Glutamatergic neuron (in vitro differentiated cells): Measurements from ENCODE around the gene EPB41L2. TPM values are rescaled to one million over a fixed set of nuclear protein-coding genes. Genes with fewer than 3 reads are reported as not detected.

Source experiments
- DNase-seq: peaks from one replicate; pipeline ENCODE4 v3.0.0; 2022
- H3K27ac Mint-ChIP-seq: one replicate; pipeline ENCODE4 v1.8.0; 2020; ENCODE audit warnings: mild to moderate bottlenecking, mixed read lengths, inconsistent platforms; ENCODE audit not compliant: unreplicated experiment
- H3K27me3 Mint-ChIP-seq: one replicate; pipeline ENCODE4 v1.8.0; 2020; ENCODE audit warnings: mild to moderate bottlenecking, moderate library complexity, mixed read lengths, inconsistent platforms; ENCODE audit not compliant: unreplicated experiment
- H3K36me3 Mint-ChIP-seq: one replicate; pipeline ENCODE4 v1.8.0; 2020; ENCODE audit warnings: mild to moderate bottlenecking, mixed read lengths, inconsistent platforms; ENCODE audit not compliant: unreplicated experiment
- H3K4me1 Mint-ChIP-seq: one replicate; pipeline ENCODE4 v1.8.0; 2020; ENCODE audit warnings: mild to moderate bottlenecking, low read depth, mixed read lengths, inconsistent platforms; ENCODE audit not compliant: unreplicated experiment
- H3K4me3 Mint-ChIP-seq: one replicate; pipeline ENCODE4 v1.8.0; 2020; ENCODE audit warnings: mild to moderate bottlenecking, mixed read lengths, inconsistent platforms; ENCODE audit not compliant: unreplicated experiment
- H3K9me3 Mint-ChIP-seq: one replicate; pipeline ENCODE4 v1.8.0; 2020; ENCODE audit warnings: mild to moderate bottlenecking, moderate library complexity, mixed read lengths, inconsistent platforms; ENCODE audit not compliant: unreplicated experiment
- CTCF ChIP-seq: fragments of 200-600 bp; sonication (generic); IDR thresholded peaks from one replicate; pipeline ENCODE4 v1.5.0; 2021; ENCODE audit not compliant: partially characterized antibody, unreplicated experiment
- total RNA-seq: library from RNA; stranded (reverse); fragmentation: NEBNext Ultra II Directional; extraction: Animal tissue kit (Norgen Biotek cat#: 25700); gene quantifications from one replicate; pipeline ENCODE4 v1.2.1, GENCODE V29; 2021; ENCODE audit not compliant: unreplicated experiment

EPB41L2 gene
- total RNA-seq, 1 donor from 2014 or later: 36.2 TPM

- H3K27me3 Mint-ChIP-seq: peaks cover 4% of the 10 kb centered on the region
- no peaks in the 10 kb centered on the region for H3K4me1 Mint-ChIP-seq
- no peak overlapping the region for H3K4me3 Mint-ChIP-seq
- no peaks in the 10 kb centered on the region for H3K36me3 Mint-ChIP-seq
- no peaks in the 10 kb centered on the region for H3K9me3 Mint-ChIP-seq
- no peak for TF ChIP-seq CTCF
- no peak for DNase-seq
- no peak overlapping the region for H3K27ac Mint-ChIP-seq
These were observed 233.6 kb downstream of the EPB41L2 start for GRCh38 chr6:130829333-130829910.

DNA sequence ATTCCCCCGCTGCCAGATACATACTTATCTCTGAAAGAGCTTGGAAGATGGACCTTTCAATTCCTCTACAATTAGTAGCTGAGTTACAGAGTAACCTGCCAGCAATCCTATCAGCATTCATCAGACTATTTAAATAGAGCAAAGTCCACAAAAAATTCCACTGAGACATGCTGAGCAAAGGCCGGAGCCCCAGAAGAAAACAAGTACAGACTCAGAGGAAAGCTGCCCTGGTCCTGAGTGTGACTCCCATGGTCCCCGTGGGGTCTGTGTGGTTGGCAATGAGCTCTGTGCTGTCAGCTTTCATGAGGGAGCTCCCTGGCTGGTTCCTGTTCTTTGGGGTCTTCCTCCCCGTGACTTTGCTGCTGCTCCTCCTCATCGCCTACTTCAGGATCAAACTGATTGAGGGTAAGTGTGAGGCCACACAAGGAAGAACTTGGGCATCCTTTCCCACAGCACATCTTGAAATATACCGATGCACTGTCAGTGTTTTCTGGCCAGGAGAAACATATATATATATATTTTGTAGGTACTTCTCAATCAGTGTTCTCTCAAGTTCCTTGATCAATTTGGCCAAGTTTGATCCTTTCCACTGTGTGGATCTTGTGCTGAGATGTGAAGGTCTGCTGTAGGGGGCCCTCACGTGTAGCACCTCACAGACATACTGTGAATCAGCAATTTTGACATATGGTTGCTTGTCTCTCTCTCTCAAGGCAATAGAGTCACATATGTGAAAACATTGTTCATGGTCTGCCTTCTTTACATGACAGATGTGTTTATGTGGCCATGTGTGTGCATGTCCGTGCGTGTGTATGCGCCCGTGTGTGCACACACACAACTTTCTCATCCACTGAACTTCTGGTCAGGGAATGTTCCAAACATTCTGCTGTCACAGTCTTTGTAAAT is 235.5 kb downstream of the EPB41L2 start, which contains the start of gene SMLR1:
Gene SMLR1 (plus strand): TSS at position 160 of the 903 bp plus-strand sequence. CDS start 8 bp downstream, at position 168.
- peaks cover 6% of the 10 kb centered on the region for H3K27me3 Mint-ChIP-seq
- H3K9me3 Mint-ChIP-seq: no peaks in the 10 kb centered on the region
- peak within 1 kb of the TSS; percentile 73 for H3K27ac Mint-ChIP-seq
- no peaks in the 10 kb centered on the region for H3K4me1 Mint-ChIP-seq
- no peak within 1 kb of the TSS for H3K4me3 Mint-ChIP-seq
- H3K36me3 Mint-ChIP-seq: no peaks in the 10 kb centered on the region
- no peak for TF ChIP-seq CTCF
- DNase-seq: no peak

DNA sequence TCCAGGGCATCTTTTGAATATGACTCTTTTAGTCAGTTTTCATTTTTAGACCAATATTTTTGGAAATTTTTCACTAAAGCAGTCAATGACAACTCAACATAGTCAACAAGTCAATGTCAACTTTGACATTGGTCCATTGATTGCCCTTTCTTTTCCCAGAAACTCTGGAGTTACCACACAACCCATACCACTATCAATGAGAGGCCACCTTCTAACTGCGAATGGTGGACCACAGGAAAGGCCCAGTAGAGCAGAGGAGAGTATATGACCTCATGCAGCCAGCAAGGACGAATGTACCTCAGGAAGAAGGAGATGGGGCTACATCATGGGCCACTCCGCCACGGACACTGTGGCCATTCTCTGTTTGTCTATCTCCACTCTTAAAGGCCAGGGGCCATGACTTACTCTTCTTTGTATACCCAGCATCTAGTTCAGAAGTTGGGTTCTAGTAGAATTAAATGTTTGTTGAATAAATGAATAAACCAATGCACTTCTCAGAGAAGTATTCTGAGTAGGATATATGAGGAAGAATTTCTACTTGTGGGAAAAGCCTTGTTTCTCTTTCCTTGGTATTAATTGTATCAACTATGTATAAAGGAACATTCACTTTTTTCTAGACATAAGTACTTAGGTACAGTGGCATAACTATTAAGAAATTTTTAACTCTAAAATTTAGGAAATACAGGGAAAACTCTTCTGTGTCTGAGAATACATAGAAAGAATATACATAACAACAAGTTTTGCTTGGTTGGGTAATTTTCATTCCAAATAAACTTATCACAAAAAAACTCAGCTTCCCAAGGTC is 236.4 kb downstream of the EPB41L2 start:
- Mint-ChIP-seq H3K27ac (no peak overlapping the region), H3K4me3 (no peak overlapping the region), H3K9me3 (no peaks in the 10 kb centered on the region), H3K27me3 (peaks cover 6% of the 10 kb centered on the region), H3K36me3 (no peaks in the 10 kb centered on the region), H3K4me1 (no peaks in the 10 kb centered on the region)
- TF ChIP-seq CTCF: no peak
- no peak for DNase-seq

DNA sequence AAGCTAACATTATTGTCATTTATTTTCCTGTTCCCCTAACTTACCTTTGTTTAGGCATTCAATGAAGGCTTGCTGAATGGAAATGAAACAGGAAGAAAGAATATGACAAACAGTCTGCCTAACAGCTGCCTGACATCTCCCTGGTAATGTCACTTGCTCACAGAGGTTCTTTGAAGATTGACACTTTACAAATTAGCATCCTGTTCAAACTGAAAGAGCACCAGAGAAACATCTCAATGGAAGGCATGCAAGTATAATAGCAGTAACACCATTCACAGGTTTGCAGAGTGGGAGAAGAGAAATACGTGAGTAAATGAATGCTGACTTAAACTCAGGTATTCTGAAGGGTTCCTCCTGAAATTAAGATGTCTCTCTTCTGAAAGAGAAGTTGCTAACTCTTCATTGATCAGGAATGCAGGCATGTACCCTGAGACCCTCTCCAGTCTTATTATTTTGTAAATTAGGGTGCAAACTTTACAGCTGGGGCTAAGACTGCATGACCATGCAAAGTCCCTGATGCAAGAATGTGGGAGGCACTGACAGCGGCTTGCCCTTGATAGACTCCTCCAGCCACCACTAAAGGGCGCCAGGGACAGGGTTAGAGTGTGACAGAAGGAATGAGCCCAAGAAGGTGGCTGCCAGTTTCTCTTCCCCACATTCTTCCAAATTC is 237.1 kb downstream of the EPB41L2 start:
- no peaks in the 10 kb centered on the region for H3K4me1 Mint-ChIP-seq
- no peaks in the 10 kb centered on the region for H3K9me3 Mint-ChIP-seq
- H3K36me3 Mint-ChIP-seq: no peaks in the 10 kb centered on the region
- no peak overlapping the region for H3K4me3 Mint-ChIP-seq
- H3K27ac Mint-ChIP-seq: no peak overlapping the region
- no peak for DNase-seq
- peaks cover 6% of the 10 kb centered on the region for H3K27me3 Mint-ChIP-seq
- no peak for TF ChIP-seq CTCF
